ENCODE measurements around the gene SORBS2.
"Not testable (repeated sequence)": the region's sequence is repeated elsewhere in the genome, so short reads cannot be mapped to it uniquely, and the experiment has no call there.

SORBS2 gene

DNA sequence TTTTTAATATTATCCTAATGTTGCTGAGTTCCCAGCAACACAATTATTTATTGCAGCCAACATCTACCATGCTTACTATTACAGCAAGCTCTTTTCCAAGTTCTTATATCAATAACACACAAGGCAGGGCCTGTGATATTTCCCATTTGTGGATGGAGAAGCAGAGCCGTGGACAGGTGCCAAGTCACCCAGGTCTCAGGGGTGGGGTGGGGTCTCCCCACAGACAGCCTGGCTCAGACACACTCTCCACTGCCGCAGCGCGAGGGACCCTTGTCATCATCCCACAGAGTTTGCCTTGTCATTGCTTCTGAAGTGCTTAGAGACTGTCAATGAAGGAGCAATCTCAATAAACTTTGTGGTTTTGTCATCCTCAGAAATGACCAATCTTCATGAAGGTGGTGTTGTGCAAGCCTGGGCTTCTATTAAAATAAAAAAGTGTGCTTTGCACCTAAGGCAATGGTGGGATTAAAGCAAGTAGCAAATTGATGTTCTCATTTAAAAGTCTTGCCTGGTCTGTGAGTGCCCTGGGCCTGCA lies 76.1 kb downstream of the SORBS2 start:
- DNase-seq: no peak

DNA sequence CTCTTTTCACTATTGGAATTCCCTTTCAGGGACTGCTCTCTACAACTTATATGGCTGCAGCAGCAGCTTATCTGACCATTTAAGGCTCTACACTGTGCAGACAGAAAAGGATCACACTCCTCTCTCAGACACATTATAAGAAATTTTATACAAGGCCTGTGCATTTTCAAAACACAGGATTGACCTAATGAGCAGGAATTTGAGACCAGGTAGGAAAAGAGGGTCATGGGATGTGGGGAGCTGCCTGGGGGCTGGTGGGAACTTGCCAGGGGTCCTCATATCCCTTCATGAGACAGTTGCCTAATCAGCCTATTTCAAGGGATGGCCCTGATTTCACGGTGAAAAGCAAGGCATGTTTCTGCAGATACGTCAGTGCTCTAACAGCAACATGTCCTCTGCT lies 77.1 kb downstream of the SORBS2 start:
- DNase-seq: no peak

DNA sequence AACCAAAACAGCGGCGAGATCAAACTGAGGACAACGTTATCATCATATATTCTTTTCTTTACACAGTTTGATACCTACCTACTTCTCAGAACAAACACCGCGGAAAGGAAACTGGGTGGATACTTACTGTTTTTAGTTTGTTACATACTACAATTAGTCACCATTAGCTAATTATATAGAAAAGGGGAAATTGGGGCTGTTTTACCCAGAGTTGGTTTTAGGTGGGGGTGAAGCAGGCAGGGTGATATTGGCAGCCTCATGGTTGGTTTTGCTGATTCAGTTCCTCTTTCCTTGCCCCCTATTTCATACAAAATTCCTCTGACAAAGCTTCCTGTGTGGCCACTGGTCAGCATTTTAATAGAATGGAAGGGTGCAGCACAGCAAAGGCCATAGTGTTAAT lies 77.8 kb downstream of the SORBS2 start:
- no peak for DNase-seq

- peak; percentile 27 for DNase-seq
Measured at GRCh38 chr4:185730849-185731608, 81.0 kb downstream of the SORBS2 start.

GRCh38 chr4:185730387-185730786 lies 81.6 kb downstream of the SORBS2 start:
- DNase-seq: no peak

- no peak for DNase-seq
Measured at GRCh38 chr4:185729391-185729804, 82.6 kb downstream of the SORBS2 start.

GRCh38 chr4:185728893-185729292 lies 83.1 kb downstream of the SORBS2 start:
- DNase-seq: no peak

GRCh38 chr4:185726931-185727330 lies 85.1 kb downstream of the SORBS2 start:
- peak; percentile 51 for DNase-seq

- DNase-seq: no peak
Measured at GRCh38 chr4:185723631-185724260, 88.2 kb downstream of the SORBS2 start.

GRCh38 chr4:185722029-185722316 lies 90.0 kb downstream of the SORBS2 start:
- no peak for DNase-seq

GRCh38 chr4:185721190-185722028 lies 90.6 kb downstream of the SORBS2 start:
- no peak for DNase-seq

DNA sequence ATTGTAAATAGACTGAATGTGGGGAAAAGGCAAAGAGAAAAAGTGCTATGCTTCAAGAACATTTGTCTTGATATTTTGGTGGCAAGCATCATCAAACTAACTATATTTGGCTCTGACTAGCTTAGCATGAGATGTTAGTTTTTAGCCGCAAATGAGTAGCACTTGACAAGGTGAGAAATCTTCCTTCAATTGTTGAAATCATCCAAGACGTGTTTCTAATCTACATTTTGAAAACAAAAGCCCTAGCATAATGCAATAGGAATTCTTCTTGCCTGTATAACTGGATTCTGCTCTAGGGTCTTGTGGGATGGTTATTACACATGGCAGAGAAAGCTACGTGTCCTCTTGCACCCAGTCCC lies 92.5 kb downstream of the SORBS2 start:
- DNase-seq: no peak

- peak; percentile 89 for DNase-seq
Measured at GRCh38 chr4:185718578-185719499, 93.2 kb downstream of the SORBS2 start.

GRCh38 chr4:185717377-185717741 lies 94.6 kb downstream of the SORBS2 start:
- DNase-seq: no peak

DNA sequence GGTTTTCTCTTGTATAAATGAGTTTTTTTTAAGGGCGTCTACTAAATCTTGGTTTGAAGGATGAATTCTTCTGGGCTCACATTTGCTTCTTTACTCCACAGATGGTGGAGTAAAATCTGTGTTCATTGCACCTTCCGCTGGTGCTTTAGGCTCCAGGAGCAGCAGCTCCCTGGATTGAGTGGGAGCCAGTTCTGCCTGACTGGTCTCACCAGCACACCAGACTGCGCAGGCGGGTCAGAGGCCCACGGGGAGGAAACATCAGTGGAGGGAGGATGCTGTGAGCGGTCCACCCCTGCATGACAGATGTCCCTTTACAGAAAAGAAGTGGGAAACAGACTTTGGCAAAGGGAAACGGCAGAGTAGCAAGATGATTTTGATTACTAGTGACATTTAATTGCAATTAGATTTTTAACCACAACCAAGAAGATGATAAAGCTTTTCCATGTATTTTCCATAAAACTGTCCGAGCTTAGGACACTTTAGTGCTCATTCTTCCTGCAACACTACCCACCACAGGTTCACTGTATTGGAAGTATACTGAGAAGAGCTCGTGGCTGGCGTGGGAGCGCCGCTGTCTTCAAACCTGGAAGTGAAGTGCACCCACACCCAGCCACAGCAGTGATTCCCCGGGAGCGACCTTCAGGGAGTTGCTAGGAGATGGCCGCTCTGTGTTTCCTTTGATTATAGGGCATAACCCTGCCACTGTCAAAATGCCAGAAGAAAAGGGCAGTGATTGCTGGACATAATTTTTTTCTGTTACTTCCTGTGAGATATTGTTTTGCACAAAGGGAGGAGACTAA lies 95.2 kb downstream of the SORBS2 start:
- DNase-seq: peak; percentile 59

DNA sequence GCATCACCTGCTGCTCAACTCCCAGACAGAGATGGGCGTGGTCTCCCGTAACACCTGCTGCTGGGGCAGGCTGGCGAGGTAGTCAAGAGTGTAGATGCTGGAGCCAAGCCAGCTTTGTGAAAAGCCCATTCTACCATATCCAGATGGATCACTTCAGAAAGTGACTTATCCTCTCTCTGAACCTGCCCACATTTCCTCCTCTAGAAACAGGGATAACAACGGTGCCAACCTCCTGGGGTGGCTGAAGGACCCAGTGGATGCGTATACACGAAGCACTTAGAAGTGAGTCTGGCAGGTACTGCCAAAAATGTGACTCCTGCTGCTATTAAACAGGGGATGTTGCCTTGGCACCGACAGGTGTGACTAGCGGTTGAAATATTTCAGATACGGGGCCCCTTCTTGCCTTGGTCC lies 95.8 kb downstream of the SORBS2 start:
- no peak for DNase-seq

DNA sequence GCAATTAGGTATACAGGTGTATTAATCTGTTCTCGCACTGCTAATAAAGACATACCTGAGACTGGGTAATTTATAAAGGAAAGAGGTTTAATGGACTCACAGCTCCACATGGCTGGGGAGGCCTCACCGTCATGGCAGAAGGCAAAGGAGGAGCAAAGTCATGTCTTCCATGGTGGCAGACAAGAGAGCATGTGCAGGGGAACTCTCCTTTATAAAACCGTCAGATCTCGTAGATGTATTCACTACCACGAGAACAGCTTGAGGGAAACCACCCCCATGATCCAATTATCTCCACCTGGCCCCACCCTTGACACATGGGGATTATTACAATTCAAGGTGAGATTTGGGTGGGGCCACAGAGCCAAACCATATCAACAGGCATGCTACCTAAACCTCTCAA lies 97.5 kb downstream of the SORBS2 start:
- not testable (repeated sequence) for DNase-seq

- DNase-seq: no peak
Measured at GRCh38 chr4:185713731-185714130, 98.3 kb downstream of the SORBS2 start.

GRCh38 chr4:185713272-185713671 lies 98.7 kb downstream of the SORBS2 start:
- DNase-seq: no peak

GRCh38 chr4:185712350-185713024 lies 99.5 kb downstream of the SORBS2 start:
- DNase-seq: no peak

DNA sequence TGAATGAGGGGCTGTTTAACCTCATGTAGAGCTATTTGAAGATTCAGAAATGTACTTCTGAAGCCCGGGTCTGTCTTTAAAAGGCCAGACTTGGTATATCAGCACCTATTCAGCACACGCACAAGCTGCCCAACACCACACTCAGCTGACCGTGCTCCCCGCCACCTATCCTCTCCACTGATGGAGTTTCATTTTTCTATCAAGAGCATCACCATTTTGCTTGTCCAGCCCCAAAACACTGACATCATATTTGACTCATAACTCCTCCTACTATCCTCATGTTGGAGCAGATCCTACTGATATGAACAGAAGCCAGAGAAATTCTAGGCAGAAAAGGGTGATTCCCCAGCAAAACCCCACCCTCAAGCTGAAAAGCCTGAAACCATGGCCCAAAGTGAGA lies 100.3 kb downstream of the SORBS2 start:
- DNase-seq: no peak
